ENCODE measurements around the gene TLK1. TPM values are rescaled to one million over a fixed set of nuclear protein-coding genes. Genes with fewer than 3 reads are reported as not detected.
A peak's percentile ranks its signal among the peaks of the same experiment; 100 is the strongest.

The TLK1 gene
- polyA plus RNA-seq, 1 of the 3 experiments (the other 2 are of a cell fraction) = 4.8 TPM

DNA sequence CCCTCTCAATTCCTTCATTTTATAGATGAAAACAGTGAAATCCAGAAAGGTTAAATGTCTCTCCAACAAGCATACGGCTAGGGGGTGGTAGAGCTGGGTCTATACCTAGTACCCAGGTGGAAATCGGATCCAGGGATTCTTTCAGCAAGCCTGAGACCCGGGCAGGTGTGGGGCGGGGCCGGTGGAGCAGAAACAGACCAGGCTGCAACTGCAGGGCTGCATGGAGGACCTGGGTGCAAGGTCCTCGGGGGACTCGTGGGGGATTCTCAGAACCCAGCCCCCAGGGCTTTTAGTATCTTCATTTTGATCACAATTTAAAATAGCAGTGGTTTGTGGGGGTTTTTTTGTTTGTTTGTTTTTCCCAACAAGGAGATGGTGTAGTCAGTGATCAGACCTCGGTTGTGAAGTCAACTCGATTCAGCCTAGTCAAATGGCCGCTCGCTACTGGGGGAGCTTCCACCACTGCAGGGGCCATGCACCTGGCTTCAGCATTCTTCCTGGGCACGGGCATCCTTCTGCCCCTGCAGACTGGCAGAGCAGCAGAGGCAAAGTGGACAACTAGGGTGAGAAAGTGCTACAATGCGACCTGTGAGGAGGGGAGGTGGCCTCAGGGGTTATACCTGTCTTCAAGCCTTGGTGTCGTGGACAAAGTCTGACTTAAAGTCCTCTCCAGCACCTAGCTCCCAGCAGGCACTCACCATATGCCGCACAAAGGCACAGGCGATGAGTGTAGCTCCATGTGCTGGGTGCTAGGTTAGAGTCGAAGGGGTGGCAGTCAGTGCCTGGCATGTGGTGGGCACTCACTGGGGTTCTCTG lies 185.4 kb downstream of the TLK1 start (continued):
- TF ChIP-seq NFIC (IDR thresholded peaks at IDR 0.05; ENCODE audit: borderline replicate concordance) = no peak
- TF ChIP-seq RAD21 (IDR thresholded peaks at IDR 0.05; ENCODE audit: low read length) = no peak
- TF ChIP-seq, protein P1, sequence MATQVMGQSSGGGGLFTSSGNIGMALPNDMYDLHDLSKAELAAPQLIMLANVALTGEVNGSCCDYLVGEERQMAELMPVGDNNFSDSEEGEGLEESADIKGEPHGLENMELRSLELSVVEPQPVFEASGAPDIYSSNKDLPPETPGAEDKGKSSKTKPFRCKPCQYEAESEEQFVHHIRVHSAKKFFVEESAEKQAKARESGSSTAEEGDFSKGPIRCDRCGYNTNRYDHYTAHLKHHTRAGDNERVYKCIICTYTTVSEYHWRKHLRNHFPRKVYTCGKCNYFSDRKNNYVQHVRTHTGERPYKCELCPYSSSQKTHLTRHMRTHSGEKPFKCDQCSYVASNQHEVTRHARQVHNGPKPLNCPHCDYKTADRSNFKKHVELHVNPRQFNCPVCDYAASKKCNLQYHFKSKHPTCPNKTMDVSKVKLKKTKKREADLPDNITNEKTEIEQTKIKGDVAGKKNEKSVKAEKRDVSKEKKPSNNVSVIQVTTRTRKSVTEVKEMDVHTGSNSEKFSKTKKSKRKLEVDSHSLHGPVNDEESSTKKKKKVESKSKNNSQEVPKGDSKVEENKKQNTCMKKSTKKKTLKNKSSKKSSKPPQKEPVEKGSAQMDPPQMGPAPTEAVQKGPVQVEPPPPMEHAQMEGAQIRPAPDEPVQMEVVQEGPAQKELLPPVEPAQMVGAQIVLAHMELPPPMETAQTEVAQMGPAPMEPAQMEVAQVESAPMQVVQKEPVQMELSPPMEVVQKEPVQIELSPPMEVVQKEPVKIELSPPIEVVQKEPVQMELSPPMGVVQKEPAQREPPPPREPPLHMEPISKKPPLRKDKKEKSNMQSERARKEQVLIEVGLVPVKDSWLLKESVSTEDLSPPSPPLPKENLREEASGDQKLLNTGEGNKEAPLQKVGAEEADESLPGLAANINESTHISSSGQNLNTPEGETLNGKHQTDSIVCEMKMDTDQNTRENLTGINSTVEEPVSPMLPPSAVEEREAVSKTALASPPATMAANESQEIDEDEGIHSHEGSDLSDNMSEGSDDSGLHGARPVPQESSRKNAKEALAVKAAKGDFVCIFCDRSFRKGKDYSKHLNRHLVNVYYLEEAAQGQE (IDR thresholded peaks at IDR 0.05; ENCODE audit: low read depth, low read length) = no peak
- no peak for TF ChIP-seq YY1 (IDR thresholded peaks at IDR 0.05; ENCODE audit: low read depth)
- TF ChIP-seq RFX5 (IDR thresholded peaks at IDR 0.05; ENCODE audit: low read length) = no peak
- no peak for TF ChIP-seq TCF12 (IDR thresholded peaks at IDR 0.05)
- TF ChIP-seq ELF1 (IDR thresholded peaks at IDR 0.05) = no peak
- no peak for TF ChIP-seq RXRA (IDR thresholded peaks at IDR 0.05; ENCODE audit: borderline replicate concordance, low read depth)
- TF ChIP-seq TEAD4 (IDR thresholded peaks at IDR 0.05; ENCODE audit: borderline replicate concordance, insufficient read depth) = no peak
- TF ChIP-seq FOSL2 (IDR thresholded peaks at IDR 0.05; ENCODE audit: borderline replicate concordance, low read depth) = no peak

GRCh38 chr2:170974304-170974993 lies 186.2 kb downstream of the TLK1 start:
- H4K20me1 ChIP-seq (ENCODE audit: insufficient read depth) = no peaks in the 10 kb centered on the region
- CTCF ChIA-PET = interaction anchor here (1.0 to 4.6 kb wide), 12 partner anchors 12 to 460 kb away, joined by 3 to 70 read pairs (median 8); partner anchors contain the start of genes DCAF17, GORASP2, METTL8 and TLK1
- H3F3A ChIP-seq (replicated peaks; ENCODE audit: insufficient read depth) = peaks cover 10% of the 10 kb centered on the region
- H3K4me2 ChIP-seq = 0 out of 2 replicates have a peak overlapping the region, but pooled peaks have one; percentile 80
- no peaks in the 10 kb centered on the region for H3K9me3 ChIP-seq
- 93% methylated on average over 11 of the region's 11 CpGs for WGBS (ENCODE audit: low lambda C conversion rate)
- H3K4me1 ChIP-seq (ENCODE audit: control insufficient read depth in 1 of 2, insufficient read depth in 2 of 2, low read depth in 1 of 2, low read length in 1 of 2) = peaks cover 5 to 14% of the 10 kb centered on the region in 2 experiments; a peak in 2 of 4 replicates
- no peaks in the 10 kb centered on the region for H3K79me2 ChIP-seq (ENCODE audit: insufficient read depth)
- H3K9me2 ChIP-seq = no peaks in the 10 kb centered on the region
- peak overlapping the region; percentile 98; the same call in 1 of the 2 replicates for H2AFZ ChIP-seq (ENCODE audit: low read depth)
- H3K9ac ChIP-seq = no peak overlapping the region
- no peaks in the 10 kb centered on the region for H3K36me3 ChIP-seq (replicated peaks in 1 of 2; ENCODE audit: control insufficient read depth in 1 of 2, insufficient read depth in 2 of 2, low read length in 1 of 2)
- DNase-seq = no peak
- peak overlapping the region in 1 of 2 experiments; percentile 72; a peak in 1 of 4 replicates for H3K4me3 ChIP-seq (ENCODE audit: low read depth in 2 of 2, low read length in 1 of 2)
- no peak overlapping the region for H3K27ac ChIP-seq (ENCODE audit: low read depth in 2 of 2, low read length in 1 of 2)
- POLR2A ChIA-PET = interaction anchor here (1.4 to 3.5 kb wide), 2 partner anchors 442 to 459 kb away, joined by 5 to 9 read pairs; partner anchors contain the start of genes DCAF17 and METTL8
- no peaks in the 10 kb centered on the region for H3K27me3 ChIP-seq (ENCODE audit: insufficient read depth)
- TF ChIP-seq SIN3A (IDR thresholded peaks at IDR 0.05; ENCODE audit: borderline replicate concordance, low read depth, low read length) (no peak), MEF2A (IDR thresholded peaks at IDR 0.05; ENCODE audit: borderline replicate concordance, low read depth) (no peak), EZH2phosphoT487 (IDR thresholded peaks at IDR 0.05; ENCODE audit: borderline replicate concordance, low read depth) (no peak), MAX (IDR thresholded peaks at IDR 0.05; ENCODE audit: low read depth) (no peak), RAD21 (IDR thresholded peaks at IDR 0.05; ENCODE audit: low read length) (no peak), JUND (IDR thresholded peaks at IDR 0.05) (no peak), POLR2AphosphoS5 (IDR thresholded peaks at IDR 0.05; ENCODE audit: low read depth, low read length) (no peak), RXRA (IDR thresholded peaks at IDR 0.05; ENCODE audit: borderline replicate concordance, low read depth) (no peak), FOSL2 (IDR thresholded peaks at IDR 0.05; ENCODE audit: borderline replicate concordance, low read depth) (no peak), FOXM1 (IDR thresholded peaks at IDR 0.05; ENCODE audit: low read depth) (no peak), MXI1 (IDR thresholded peaks at IDR 0.05; ENCODE audit: low read depth, low read length) (no peak)
- TF ChIP-seq, protein P1 (IDR thresholded peaks at IDR 0.05; ENCODE audit: low read depth, low read length) = no peak
- TF ChIP-seq, protein P2, sequence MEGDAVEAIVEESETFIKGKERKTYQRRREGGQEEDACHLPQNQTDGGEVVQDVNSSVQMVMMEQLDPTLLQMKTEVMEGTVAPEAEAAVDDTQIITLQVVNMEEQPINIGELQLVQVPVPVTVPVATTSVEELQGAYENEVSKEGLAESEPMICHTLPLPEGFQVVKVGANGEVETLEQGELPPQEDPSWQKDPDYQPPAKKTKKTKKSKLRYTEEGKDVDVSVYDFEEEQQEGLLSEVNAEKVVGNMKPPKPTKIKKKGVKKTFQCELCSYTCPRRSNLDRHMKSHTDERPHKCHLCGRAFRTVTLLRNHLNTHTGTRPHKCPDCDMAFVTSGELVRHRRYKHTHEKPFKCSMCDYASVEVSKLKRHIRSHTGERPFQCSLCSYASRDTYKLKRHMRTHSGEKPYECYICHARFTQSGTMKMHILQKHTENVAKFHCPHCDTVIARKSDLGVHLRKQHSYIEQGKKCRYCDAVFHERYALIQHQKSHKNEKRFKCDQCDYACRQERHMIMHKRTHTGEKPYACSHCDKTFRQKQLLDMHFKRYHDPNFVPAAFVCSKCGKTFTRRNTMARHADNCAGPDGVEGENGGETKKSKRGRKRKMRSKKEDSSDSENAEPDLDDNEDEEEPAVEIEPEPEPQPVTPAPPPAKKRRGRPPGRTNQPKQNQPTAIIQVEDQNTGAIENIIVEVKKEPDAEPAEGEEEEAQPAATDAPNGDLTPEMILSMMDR (IDR thresholded peaks at IDR 0.05) = no peak
